HG03196 (cell line): ENCODE data around the gene IL31RA.
"Not testable (repeated sequence)": the region's sequence is repeated elsewhere in the genome, so short reads cannot be mapped to it uniquely, and the experiment has no call there.

Source experiments
- ATAC-seq: cut with Tn5 transposase; IDR thresholded peaks from one replicate; pipeline ENCODE4 v1.9.1; 2021; ENCODE audit not compliant: unreplicated experiment

The IL31RA gene

DNA sequence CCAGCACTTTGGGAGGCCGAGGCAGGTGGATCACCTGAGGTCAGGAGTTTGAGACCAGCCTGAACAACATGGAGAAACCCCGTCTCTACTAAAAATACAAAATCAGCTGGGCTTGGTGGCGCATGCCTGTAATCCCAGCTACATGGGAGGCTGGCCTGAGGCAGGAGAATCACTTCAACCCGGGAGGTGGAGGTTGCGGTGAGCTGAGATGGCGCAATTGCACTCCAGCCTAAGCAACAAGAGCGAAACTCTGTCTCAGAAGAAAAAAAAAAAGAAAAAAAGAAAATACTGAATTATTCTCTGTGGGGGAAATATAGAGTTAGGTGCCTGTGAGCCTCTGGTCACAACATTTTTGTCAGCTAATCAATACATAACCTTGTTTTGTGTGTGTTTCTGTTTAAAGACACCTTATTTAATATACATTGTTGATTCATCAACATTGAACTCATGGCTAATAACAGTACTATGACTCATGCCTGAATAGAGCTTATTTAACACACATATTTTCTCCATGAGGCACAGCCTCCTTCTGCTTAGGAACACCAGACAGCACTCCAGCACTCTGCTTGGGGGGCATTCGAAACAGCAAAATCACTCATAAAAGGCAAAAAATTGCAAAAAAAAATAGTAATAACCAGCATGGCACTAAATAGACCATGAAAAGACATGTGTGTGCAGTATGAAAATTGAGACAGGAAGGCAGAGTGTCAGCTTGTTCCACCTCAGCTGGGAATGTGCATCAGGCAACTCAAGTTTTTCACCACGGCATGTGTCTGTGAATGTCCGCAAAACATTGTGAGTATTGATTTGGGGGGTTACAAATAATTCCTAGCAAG is at the start of gene IL31RA:
IL31RA (plus strand) TSS at position 519 of the 836 bp plus-strand sequence; CDS start at position 733, 214 bp downstream.
- ATAC-seq, result no peak

DNA sequence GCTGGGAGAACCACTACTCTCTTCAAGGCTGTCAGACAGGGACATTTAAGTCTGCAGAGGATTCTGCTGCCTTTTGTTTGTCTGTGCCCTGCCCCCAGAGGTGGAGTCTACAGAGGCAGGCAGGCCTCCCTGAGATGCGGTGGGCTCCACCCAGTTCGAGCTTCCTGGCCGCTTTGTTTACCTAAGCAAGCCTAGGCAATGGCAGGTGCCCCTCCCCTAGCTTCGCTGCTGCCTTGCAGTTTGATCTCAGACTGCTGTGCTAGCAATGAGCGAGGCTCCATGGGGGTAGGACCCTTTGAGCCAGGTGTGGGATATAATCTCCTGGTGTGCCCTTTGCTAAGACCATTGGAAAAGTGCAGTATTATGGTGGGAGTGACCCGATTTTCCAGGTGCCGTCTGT is 42.3 kb upstream of the IL31RA start:
- ATAC-seq, result not testable (repeated sequence)

GRCh38 chr5:55815939-55816338 is 35.2 kb upstream of the IL31RA start:
- ATAC-seq, result not testable (repeated sequence)

DNA sequence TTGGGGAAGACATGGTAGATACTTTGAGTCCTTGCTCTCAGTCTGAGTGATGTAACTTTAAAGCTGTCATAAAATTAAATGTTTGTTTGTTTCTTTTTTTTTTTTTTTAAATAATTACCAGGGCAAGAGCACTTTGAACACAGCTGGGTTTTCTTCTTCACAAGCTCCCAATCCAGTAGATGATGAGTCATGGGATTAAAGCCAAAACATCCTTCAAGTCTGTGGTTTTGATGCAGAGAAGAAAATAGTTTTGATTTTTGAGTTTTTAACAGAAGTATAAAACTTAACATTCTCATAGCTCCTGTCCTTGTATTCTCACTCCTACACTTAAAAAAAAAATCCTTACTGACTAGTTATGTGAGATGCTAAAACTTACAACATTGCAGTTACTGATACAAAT is 34.8 kb upstream of the IL31RA start:
- no peak for ATAC-seq

DNA sequence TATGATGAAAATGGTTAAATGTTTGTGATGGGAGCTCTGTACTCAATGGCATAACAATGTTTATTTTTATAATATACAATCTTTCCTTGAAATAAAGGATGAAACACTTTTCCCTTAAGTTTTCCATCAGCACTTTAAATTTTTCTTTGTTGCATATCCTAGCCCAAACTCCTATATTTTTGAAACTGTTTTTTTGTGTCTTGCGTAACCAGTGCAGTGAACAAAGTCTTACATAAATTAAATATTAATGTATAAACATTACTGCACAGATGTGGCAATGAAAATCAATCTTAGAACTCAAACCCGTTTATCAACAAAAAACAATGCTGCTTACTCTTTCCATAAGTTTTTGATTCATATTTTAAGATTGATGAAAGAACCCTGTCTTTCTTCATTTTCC is 34.1 kb upstream of the IL31RA start:
- no peak for ATAC-seq

DNA sequence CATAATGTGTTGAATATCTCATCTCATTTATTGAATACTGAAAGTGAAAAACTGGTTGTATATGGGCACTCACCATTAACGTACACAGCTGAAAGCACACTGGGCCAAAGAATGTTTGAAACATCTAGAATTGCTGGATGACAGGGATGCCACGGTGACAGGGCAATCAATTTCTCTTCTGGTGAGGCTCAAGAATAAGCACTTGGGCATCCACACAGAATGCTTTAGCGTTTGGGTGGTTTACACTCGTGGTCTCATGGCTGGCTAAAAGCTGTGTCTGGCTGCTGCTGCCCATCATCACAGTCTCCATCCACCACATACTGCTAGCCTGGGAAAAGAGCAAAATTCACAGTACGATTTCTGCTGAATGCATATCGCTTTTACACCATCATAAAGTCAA is 30.7 kb upstream of the IL31RA start:
- ATAC-seq, result no peak

DNA sequence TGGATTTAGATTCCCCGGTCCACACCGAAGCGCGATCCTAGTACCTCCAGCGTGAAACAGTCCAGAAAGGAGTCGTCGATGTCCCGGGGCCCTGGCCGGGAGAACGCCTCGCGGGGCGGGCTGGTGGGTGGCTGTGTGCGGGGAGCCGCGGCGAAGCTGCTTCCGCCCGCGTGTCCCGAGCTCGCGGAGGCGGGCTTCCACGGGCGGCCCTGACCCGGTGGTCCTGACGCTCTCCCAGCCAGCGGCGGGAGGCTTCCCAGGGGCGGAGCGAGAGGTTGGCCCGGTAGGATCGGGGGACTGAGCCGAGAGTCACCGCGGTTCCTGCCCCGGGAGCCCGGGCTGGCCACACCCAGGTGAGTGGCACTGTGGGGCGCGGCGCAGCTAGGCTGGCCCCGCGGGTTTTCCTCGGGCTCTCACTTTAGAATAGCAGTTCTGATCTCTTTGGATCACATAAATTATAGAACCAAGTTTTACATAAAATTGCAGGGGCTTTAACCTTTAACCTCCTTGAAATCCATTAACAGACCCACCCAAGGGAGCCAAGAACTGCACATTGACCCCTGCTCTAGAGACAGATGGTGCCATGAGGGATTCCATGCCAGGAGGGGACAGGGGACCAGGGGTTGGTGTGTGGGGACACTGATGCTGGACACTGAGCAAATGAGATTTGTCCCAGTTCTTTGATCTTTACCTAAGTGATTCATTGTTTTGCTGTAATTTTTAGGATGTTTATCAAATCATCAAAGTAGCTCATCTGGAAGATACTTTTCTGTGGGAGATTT is 29.2 kb upstream of the IL31RA start:
- no peak for ATAC-seq

DNA sequence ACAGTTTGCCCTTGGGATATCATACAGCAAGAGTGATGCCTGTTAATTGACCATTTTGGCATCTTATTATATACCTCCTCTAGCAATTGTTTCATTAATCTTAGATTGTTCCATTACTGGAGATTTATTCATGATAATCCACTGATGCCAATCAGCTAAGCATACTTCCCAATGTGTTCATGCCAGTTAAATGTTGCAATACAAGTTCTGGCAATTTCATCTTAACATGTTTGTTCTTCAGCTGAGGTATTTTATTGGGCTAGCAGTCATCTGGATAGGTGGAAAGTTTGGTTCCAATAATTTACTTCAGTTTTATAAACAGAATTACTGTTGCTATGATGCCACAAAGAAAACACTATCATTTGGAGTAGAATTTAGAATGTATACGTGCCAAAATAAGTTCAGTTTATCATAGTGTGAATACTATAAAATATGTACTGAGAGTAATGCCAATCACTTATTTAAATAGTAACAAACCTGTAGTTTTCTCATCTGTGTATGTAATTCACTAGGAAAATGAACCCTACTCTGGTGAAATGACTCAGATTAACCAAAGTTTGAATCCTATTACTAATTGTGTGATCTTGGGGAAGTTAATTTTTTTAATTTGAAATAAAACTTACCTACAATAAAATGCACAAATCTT is 27.9 kb upstream of the IL31RA start:
- ATAC-seq, result no peak

GRCh38 chr5:55829956-55830355 is 21.2 kb upstream of the IL31RA start:
- no peak for ATAC-seq

DNA sequence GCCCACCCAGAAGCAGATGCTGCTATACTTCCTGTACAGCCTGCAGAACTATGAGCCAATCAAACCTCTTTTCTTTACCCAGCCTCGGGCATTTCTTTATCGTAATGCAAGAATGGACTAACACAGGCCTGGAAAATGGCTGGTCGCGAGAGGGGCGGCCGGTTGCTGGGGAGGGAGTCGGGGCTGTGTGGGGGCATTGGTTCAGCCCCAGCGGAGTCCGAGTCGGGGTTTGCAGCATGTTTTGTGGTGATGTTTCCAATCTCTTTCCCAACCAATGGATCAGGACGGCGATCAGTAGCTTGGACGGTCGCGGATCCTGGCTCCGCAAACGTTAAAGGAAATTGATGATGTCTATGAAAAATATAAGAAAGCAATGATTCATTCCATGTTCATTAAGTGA is 18.7 kb upstream of the IL31RA start:
- no peak for ATAC-seq

DNA sequence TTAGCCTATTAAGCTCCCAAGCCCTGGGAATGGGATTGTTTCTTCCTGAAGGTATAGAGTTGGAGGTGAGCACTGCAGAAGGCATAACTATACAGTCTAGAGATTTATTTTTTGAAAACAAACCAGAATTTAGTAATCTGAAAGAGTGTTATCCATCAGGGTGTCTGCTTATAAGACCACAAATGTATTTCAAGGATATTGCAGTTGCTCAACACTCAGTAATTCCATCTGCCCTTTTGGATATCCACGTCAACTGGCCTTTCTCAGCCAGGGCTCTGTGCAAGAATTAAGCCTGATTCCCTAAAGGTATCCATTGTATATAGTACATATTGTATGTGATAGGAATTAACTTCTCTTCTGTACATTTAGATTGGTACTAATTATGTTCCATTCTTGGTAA is 15.0 kb upstream of the IL31RA start:
- ATAC-seq, result no peak

GRCh38 chr5:55841976-55842375 is 9.2 kb upstream of the IL31RA start:
- no peak for ATAC-seq

DNA sequence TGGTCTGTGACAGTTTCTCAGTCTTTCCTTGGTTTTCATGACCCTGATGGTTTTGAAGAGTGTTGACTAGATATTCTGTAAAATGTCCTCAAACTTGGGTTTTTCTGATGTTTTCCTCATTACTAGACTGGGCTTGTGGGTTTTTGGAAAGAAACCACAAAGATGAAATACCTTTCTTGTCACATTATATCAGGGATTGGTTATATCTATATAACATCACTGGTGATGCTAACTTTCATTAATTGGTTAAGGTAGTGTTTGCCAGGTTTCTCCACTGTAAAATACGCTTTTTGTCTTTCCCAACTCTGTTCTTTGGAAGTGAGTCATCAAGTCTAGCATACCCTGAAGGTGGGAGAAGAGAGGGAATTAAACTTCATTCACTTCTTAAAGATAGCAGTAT is 3.3 kb upstream of the IL31RA start:
- ATAC-seq, result no peak

GRCh38 chr5:55848783-55849182 is 2.4 kb upstream of the IL31RA start:
- no peak for ATAC-seq

DNA sequence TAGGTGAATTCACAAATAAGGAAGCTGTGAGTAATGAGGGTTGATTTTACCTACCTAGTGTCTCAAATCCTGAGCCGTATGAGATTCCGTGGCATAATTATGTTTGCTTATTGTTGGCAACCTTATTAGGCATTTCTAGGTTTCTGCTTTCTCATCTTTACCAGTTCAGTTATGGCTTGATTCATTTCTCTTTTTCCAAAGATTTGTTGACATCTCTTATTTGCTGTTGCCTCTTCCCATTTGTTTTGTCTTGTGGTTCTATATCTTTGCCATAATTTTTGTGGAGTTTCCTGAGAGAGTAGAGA is 470 bp downstream of the IL31RA start:
- ATAC-seq, result no peak

DNA sequence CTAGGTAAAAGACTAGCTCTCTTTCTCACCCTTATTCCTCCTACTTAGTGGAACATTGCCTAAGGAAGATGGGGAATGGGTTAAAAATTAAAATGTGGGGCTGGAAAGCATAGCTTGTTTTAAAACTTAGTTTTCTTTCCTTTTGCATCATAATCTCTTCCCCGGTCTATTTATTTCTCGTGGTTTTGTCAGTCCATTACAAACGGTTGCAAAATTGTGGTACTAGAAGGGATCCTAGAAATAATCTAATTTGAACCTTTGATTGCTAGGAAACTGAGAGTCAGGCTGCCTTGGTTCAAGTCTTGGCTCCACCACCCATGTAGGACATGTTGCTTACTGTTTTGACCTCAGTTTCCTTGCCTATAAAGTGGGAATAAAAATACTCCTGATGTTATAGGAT is 1.3 kb downstream of the IL31RA start:
- ATAC-seq, result no peak

DNA sequence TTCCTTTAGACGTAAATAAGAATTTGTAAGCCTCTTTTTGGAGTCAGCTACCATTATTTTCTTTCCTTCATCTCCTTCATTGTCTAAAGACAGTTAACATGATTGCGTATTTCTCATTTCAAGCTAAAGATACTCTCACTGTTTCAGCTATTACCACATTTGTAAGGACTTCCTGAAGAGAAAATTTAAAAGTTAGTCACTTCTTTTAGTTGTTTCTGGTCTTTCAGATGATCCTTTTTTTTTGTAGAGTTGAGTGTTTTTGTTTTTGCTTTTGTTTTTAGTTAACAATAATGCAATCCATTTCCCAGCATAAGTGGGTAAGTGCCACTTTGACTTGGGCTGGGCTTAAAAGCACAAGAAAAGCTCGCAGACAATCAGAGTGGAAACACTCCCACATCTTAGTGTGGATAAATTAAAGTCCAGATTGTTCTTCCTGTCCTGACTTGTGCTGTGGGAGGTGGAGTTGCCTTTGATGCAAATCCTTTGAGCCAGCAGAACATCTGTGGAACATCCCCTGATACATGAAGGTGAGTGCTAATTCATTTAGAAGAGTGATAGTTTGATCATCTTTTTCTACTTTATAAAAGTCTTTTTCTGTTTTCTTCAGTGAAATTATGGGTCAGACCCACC is 2.0 kb downstream of the IL31RA start:
- ATAC-seq, result no peak

GRCh38 chr5:55853818-55854217 is 2.7 kb downstream of the IL31RA start:
- no peak for ATAC-seq

DNA sequence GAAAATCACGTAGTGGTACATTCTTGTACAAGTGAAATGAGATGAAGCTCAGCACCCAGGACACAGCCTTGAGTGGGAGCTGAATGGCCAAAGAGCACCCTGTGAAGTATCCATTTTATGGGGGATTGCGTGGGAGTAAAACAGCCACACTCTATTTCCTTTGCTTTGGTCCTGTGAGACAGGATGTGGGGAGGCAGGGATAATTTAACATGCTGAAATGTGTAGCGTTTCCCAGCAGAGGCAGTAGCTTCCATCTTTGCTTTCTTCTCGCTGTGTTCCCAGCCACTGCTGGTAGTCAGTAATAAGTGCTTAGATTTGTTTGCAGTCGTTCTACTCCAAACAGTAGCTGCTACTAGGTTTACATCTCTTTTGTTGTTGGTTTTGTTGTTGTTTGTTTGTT is 4.4 kb downstream of the IL31RA start:
- no peak for ATAC-seq

DNA sequence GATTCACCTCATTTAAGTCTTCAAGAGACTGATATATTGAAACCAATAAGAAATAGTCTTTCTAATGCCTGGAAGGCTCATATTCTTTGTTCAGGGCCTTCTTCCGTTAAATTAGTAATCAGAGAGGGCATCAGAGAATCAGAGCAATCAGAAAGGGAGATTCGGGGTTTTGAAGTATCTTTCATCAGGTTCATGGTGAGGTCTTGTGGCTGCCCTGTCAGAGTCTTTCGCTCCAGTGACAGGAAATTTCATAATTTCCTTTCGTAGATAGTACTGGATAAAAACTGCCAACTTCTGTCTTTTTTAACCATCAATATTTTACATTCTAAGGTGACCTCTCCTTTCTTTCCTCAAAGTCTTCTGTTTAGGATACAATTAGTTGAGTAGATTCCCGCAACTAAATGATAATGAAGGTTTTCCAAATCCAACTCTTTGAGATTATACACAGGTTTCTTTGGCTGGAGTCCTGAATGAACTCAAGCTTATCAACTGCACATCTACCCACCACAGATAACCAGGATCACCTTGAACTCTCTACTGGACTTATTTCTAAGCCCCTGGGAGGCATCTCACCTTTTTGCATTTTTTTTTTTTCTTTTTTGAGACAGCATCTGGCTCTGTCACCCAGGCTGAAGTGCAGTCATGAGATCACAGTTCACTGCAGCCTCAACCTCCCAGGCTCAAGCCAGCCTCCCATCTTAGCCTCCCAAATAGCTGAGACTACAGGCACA is 5.5 kb downstream of the IL31RA start:
- ATAC-seq, result no peak

DNA sequence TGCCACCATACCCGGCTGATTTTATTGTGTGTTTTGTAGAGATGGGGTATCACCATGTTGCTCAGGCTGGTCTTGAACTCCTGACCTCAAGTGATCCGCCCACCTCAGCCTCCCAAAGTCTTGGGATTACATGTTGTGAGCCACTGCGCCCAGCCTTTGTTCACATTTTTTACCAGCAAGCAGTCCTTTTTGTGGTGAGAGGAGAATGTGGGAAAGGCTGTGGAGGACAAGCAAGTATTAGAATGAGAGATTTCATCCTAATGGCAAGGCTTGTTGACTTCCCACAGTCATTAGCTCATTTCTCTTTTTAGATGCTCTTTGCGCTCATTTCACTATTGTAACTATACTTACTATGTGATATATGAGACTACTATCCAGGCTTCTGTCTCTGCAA is 6.1 kb downstream of the IL31RA start:
- no peak for ATAC-seq
